ENCODE measurements around the gene ZC3H14.

The ZC3H14 gene

DNA sequence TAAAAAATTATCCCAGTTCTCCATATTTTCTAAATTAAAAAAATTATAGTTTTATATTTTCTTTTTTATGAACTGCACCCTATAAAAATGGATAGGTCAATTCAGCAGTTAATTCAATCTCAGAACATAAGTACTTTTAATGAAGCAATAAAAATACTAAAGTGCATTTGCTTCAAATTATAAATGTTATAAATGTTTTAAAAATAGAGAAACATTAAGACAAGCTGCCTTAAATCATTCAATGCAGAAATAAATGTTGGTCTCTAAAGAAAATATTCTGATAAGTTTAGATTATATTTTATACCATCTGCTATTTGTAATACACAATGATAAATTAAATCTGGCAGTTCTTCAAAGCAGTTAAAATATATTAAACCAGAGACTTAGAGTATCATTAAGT, 65.6 kb downstream of the ZC3H14 start:
- CTCF ChIA-PET, result interaction anchor here (1.2 kb wide), 1 partner anchor 38 kb away, joined by 3 read pairs; no protein-coding TSS in a partner anchor

DNA sequence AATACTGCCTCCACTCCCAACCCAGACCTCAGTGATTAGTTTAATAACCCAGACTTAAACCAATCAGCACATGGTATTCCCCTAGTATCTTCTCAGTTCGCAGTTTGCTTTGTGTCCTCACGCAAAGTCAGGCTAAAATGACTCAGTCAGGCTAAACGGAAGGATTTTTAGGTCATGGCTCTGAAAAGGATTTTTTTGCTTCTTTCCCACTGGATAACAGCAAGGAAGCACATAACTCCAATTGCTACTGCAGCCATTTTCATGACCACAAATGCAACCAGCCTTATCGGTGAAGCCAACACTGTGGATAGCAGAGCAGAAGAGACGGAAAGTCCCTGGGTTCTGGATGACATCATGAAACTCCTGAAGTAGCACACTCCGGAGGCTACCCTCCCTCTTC, 67.7 kb downstream of the ZC3H14 start:
- ChIA-PET CTCF (no interaction called here), POLR2A (no interaction called here)
- DNase-seq (ENCODE audit: low read depth, low spot score), result no peak
- TF ChIP-seq, protein P1, sequence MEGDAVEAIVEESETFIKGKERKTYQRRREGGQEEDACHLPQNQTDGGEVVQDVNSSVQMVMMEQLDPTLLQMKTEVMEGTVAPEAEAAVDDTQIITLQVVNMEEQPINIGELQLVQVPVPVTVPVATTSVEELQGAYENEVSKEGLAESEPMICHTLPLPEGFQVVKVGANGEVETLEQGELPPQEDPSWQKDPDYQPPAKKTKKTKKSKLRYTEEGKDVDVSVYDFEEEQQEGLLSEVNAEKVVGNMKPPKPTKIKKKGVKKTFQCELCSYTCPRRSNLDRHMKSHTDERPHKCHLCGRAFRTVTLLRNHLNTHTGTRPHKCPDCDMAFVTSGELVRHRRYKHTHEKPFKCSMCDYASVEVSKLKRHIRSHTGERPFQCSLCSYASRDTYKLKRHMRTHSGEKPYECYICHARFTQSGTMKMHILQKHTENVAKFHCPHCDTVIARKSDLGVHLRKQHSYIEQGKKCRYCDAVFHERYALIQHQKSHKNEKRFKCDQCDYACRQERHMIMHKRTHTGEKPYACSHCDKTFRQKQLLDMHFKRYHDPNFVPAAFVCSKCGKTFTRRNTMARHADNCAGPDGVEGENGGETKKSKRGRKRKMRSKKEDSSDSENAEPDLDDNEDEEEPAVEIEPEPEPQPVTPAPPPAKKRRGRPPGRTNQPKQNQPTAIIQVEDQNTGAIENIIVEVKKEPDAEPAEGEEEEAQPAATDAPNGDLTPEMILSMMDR (IDR thresholded peaks at IDR 0.05; ENCODE audit: insufficient read depth, low read length, missing control alignments), result no peak
- H3K4me3 ChIP-seq (ENCODE audit: low read depth, low read length), result no peak overlapping the region

More for the DNA sequence above, 65.6 kb downstream of the ZC3H14 start:
- POLR2A ChIA-PET, result no interaction called here
- no peak overlapping the region for H3K4me3 ChIP-seq (ENCODE audit: low read depth, low read length)
- TF ChIP-seq, protein P1 (IDR thresholded peaks at IDR 0.05; ENCODE audit: insufficient read depth, low read length, missing control alignments), result no peak
- DNase-seq (ENCODE audit: low read depth, low spot score), result no peak

DNA sequence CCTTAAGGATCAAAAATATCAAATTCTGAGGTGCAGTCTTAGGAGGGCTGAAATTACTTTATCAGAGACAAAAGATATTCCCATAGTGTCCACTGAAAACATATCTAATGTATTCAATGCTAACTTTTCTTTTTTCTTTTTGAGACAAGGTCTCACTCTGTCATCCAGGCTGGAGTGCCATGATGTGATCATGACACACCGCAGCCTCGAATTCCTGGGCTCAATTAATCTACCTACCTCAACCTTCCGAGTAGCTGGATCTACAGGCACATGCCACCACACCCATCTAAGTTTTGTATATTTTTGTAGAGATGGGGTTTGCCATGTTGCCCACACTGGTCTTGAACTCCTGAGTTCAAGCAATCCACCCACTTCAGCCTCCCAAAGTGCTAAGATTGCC, 68.3 kb downstream of the ZC3H14 start:
- no peak for DNase-seq (ENCODE audit: low read depth, low spot score)
- ChIA-PET POLR2A (no interaction called here), CTCF (no interaction called here)
- no peak overlapping the region for H3K4me3 ChIP-seq (ENCODE audit: low read depth, low read length)
- TF ChIP-seq, protein P1 (IDR thresholded peaks at IDR 0.05; ENCODE audit: insufficient read depth, low read length, missing control alignments), result no peak

DNA sequence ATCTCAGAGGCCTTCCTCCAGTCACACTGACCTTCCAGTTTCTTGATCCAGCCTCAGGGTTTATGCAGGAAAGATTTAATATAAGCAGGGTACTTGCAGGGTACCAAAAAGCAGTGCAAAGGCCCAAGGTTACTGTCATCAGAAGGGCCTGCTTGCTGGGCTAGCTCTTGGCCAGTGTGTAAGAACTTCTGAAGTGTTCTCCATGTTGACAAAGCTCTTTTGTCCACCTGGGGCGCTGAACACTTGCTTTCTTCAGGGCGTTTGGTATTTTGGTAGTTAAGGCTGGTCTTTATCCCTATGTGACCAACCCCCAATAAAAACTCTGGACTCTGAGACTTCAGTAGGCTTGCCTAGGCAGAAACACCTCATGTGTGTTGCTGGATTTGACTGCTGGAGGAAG, 69.7 kb downstream of the ZC3H14 start:
- CTCF ChIA-PET, result no interaction called here
- H3K4me3 ChIP-seq (ENCODE audit: low read depth, low read length), result no peak overlapping the region
- no peak for DNase-seq (ENCODE audit: low read depth, low spot score)
- POLR2A ChIA-PET, result no interaction called here
- TF ChIP-seq, protein P1 (IDR thresholded peaks at IDR 0.05; ENCODE audit: insufficient read depth, low read length, missing control alignments), result no peak

DNA sequence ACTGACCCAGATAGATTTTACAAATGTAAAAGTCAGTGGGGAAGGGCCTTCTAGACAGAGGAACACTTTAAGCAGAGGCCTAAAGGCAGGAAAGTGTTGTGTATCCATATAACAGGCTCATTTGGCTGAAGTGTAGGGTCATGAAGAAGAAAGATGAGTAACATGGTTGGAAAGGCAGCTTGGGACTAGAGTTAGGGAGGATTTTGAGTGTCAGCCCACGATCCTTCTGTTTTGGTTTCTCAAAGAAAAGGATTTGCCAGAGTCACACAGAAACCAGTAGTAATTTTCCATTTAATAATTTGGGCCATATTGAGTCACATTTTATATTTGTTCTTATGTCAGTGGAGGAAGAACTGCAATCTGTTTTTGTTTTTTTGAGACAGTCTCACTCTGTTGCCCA, 76.4 kb downstream of the ZC3H14 start:
- TF ChIP-seq, protein P1 (IDR thresholded peaks at IDR 0.05; ENCODE audit: insufficient read depth, low read length, missing control alignments), result no peak
- no peak for DNase-seq (ENCODE audit: low read depth, low spot score)
- POLR2A ChIA-PET, result no interaction called here
- CTCF ChIA-PET, result no interaction called here
- no peak overlapping the region for H3K4me3 ChIP-seq (ENCODE audit: low read depth, low read length)

DNA sequence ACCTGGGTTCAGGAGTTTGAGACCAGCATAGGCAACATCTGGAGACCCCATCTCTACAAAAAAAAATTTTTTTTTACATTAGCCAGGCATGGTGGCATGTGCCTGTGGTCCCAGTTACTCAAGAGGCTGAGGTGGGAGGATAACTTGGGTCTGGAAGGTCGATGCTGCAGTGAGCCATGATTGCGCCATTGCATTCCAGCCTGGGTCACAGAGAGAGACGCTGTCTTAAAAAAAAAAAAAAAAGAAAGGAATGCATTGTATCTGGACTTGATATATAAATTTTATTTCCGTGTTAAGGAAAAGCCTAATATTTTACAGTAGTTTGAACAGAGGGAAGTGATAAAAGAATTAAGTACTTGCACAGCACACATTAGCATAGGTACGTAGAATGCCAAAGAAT, 97.2 kb downstream of the ZC3H14 start:
- no peak for DNase-seq (ENCODE audit: low read depth, low spot score)
- ChIA-PET POLR2A (no interaction called here), CTCF (no interaction called here)
- H3K4me3 ChIP-seq (ENCODE audit: low read depth, low read length), result no peak overlapping the region
- TF ChIP-seq, protein P1 (IDR thresholded peaks at IDR 0.05; ENCODE audit: insufficient read depth, low read length, missing control alignments), result no peak

All from AG04449 (cell line).